ENCODE results near the gene THRB.
"Not testable (repeated sequence)": the region's sequence is repeated elsewhere in the genome, so short reads cannot be mapped to it uniquely, and the experiment has no call there.

Gene THRB

GRCh38 chr3:24440760-24441464 lies 53.7 kb downstream of the THRB start:
- no peak for DNase-seq

DNA sequence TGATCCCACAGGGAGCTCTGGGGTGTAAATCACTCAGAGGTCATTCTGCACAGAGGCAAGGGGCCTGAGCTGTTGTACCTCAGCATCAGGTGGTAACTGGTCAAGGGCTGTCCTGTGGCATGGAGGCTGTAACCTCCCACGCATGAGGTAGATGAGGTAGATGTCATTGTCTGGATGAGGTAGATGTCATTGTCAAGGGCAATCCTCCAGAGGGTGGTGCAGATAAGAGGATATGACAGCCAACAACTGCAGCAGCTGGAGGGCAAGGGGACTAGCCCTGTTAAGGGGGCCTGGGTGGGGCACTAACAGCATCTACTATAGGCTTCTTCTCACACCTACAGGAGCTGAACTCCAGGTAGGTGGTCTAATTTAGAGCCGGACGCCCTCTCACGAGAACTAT lies 55.6 kb downstream of the THRB start:
- DNase-seq = no peak

GRCh38 chr3:24437326-24437725 lies 57.3 kb downstream of the THRB start:
- DNase-seq = no peak

- DNase-seq = no peak
Observed at GRCh38 chr3:24435584-24435983, 59.1 kb downstream of the THRB start.

- no peak for DNase-seq
Observed at GRCh38 chr3:24434651-24435050, 60.0 kb downstream of the THRB start.

DNA sequence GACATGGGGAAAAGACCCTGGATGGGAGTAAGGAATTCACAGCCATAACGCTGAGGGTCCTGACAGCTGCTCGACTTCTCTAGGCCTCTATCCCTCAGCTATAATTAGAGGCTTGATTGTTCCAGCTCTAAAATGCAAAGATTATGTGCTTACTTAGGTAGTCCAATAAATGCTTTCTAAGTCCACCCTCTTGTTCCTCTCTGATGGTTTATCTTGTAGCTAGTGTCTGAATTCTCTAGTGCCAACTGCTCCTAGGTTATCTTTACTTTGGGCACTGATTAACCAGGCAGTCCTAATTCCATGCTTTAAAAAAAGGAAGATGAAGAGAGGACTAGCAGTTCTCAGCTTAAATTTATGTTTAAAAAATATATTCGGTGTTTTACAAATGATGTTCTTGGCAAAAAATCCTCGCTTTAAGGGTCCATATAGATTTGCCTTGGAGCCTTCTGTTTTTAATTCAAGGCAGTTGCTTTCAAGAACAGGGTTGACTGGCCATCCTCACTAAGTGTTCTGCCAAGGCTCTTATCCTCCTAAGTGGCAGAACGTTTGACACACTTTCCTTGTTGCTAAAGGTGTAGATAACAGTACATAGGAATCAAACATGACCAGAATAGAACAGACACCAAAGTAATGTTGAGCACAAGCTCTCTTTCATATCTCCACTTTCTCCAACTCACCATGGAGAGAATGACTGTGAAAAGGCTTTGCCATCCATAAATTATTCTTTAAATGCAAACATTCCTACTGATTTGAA lies 60.6 kb downstream of the THRB start:
- no peak for DNase-seq

GRCh38 chr3:24432989-24433388 lies 61.7 kb downstream of the THRB start:
- DNase-seq = no peak

DNA sequence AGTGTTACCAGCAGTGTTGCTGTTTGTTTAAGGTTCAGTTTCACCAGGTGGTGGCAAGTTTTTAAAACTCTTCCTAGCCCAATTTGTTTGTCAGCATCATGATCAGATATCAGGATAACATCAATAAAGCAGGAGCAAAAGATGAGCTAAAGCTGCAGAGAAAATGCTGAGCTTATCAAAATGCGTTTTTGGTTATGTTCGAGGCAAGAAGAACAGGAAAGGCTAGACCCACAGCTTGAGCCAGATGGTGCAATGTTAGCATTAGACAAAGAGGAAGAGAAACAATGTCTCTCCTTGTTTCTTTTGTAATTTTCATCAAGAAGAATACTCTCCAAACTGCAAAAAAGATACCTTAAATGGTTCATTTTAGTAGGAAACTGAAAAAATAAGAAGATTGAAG lies 66.2 kb downstream of the THRB start:
- no peak for DNase-seq

DNA sequence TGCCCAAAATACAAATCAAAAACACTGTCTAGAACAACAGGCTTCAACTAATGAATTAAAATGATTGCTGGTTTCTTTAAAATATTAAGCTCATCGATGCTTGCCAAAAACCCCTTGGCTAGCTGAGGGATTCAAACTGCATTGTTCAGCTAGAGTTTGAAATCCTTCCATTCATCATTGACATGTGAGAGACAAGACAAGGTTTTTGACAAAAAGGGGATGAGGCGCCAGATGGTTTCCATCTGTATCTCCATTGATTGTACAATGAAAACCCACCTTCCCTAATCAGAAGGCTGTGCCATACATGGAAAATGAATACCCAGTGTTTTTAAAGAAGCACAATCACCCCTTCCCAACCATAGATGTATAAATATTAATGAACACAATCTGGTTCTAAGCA lies 67.8 kb downstream of the THRB start:
- no peak for DNase-seq

DNA sequence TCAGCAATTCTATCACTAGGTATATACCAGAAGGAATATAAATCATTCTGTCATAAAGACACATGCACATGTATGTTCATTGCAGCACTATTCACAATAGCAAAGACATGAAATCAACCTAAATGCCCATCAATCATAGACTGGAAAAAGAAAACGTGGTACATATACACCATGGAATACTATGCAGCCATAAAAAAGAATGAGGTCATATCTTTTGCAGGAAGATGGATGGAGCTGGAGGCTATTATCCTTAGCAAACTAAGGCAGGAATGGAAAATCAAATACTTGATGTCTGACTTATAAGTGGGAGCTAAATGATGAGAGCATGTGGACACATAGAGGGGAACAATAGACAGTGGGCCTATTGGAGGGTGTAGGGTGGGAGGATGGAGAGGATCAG lies 73.8 kb downstream of the THRB start:
- DNase-seq = not testable (repeated sequence)

GRCh38 chr3:24420224-24420623 lies 74.4 kb downstream of the THRB start:
- DNase-seq = no peak

DNA sequence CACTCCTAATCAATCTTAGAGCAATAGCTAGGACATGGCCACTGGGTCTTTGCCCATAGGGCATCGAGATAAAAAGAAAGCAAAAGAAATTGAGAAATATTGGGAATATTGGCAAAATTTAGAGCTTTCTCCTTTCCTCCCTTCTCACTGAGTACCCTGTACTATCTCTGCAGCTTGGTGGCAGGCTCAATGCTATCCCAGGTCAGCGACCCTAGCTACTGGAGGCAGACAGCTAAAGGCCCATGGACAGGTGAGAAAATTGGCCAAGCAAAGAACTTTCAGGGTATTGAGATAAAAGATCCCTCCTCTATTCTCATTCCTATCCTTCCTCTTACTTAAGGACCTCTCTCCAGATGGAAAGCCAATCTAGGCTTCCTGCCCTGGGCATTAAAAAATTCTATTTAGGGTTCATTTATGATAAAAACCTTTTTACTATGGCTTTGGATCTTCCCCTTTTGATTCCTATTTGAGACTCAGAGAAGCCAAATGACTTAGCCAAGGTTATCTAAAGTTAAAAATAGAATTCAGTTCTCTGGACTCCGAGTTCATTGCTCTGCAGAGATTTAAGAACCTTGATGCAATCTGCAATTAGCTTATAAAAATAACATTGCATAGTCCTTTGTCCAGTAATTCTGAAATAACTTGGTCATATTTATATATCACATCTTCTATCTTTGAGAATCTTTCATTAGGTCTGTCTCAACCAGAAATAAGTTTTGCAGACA lies 75.4 kb downstream of the THRB start:
- DNase-seq = no peak

- no peak for DNase-seq
Observed at GRCh38 chr3:24417730-24418129, 76.9 kb downstream of the THRB start.

GRCh38 chr3:24416224-24416623 lies 78.4 kb downstream of the THRB start:
- DNase-seq = no peak

DNA sequence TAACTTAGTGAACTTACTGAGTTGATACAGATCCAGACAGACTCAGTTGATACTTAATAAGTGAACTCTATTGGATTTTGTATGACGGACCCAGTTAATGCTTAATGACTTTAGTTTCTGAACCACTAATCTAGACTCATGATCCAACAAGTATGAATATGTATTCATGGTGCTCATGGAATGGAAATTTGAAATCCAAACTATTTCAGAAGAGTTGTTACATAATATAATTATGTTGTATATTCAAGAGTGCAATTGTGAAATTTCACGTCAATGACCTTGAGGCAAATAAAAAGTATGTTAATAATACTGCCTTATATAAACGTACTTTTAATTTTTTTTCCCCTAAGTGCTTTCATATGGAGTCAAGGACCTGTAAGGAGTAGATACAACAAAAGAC lies 78.8 kb downstream of the THRB start:
- no peak for DNase-seq

- not testable (repeated sequence) for DNase-seq
Observed at GRCh38 chr3:24413662-24414061, 81.0 kb downstream of the THRB start.

- no peak for DNase-seq
Observed at GRCh38 chr3:24410860-24411259, 83.8 kb downstream of the THRB start.

- no peak for DNase-seq
Observed at GRCh38 chr3:24407980-24408680, 86.5 kb downstream of the THRB start.

DNA sequence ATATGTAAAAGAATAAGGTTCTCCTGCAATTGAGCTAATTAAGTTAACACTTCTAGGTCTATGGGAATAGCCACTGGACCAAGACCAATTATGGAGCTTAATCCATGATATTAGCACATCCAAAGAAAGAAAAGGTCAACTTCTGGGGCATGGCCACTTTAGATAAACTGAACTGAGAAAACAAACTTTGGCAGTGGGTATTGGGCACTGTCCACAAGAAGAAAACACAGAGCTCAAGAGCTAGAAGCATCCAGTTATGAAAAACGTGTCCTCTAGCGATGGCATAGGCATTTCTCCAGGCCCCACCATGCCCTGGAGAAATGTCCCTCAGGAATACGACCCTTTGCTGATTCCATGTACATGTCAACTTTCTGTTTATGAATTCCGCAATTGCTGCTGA lies 87.8 kb downstream of the THRB start:
- no peak for DNase-seq

DNA sequence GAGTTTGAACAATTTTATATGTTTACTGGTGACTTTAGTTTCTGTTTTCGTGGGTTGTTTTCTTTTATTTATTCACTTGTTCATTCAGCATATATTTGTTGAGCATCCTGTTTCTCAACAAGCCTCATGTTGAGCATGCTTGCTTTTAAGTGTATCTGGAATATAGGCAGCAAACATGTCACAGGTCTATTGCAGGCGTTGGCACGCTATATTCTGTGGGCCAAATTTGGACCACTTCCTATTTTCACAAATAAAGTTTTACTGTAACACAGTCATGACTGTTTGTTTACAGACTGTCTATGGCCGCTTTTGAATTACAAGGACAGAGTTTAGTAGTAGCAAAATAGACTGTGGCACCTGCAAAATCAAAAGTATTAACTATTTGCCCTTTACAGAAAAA lies 89.6 kb downstream of the THRB start:
- DNase-seq = no peak

DNA sequence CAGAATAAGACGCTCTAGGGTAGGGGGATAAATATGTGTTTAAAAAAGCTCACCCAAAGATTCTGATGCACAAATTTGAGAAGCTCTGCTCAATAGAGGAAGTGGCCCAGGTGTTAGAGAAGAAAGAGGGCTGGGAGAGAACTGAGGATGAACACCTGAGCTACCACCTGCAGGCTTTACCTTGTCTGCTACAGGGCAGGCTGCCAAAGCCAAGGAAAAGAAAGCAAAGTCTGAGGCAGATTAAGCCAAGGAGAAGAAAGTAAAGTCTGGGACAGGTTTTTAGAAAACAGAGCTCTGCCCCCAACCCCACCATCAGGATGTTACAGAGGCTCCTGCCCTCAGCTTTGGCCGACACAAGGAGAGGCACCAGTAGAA lies 92.9 kb downstream of the THRB start:
- DNase-seq = no peak

DNA sequence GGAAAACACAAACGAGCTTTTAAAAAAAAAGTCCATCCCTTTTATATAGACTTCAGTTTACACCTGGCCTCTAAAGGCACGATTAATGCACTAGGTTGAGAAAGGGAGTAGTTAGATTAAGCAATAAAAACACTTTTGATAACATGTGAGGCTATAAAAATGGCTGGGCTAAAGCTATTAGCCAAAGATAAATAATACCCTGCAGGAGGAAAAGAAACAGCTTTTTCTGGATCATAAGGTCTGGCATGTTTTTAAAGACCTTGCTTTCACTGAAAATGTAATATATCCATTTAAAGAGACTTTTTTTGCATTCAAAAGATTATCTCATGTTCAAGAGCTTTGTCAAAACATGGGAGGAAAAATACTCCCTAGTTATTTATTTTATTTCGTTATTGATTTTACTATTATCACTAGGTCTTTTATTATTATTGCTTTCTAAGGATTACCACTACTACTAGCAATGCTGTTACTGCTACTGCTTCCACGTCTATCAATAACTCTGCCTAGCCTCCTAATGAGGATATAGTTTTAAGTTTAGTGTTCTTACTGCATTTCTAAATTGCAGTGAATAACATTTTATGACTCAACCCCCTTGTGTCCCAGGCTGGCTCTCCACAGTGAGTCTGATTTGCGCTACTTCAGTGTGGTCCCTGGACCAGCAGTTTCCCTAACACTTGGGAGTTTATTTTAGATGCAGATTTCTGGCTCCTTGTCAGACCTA lies 93.4 kb downstream of the THRB start:
- no peak for DNase-seq

DNA sequence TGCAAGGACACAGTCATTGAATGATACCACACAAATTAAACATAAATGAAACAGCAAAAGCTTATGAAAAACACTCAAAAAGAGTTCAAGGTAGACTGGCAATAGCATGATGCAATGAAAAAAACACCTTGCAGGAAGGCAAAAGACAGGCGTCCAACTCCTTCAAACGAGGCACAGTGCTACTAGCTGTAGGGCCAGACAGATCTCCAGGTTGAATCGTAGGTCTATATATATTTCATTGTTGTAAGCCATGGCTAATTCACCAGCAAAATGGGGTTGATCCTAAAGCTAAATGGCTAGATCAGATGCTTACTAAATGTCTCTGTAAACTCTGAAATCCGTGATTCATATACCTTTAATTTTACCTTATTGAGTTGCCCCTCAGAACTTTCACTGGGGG lies 94.2 kb downstream of the THRB start:
- DNase-seq = no peak
